ENCODE measurements around the gene KCNJ6. TPM values are rescaled to one million over a fixed set of nuclear protein-coding genes. Genes with fewer than 3 reads are reported as not detected.

KCNJ6 gene
- total RNA-seq, 1 experiment from 2014 or later: 0.07 TPM

- no peak for DNase-seq (ENCODE audit: extremely low read depth, low read depth)
These were observed 9.2 kb downstream of the KCNJ6 start for GRCh38 chr21:37907076-37907475.

- no peak for DNase-seq (ENCODE audit: extremely low read depth, low read depth)
These were observed 11.0 kb downstream of the KCNJ6 start for GRCh38 chr21:37905291-37905690.

GRCh38 chr21:37904856-37905255 lies 11.4 kb downstream of the KCNJ6 start:
- no peak for DNase-seq (ENCODE audit: extremely low read depth, low read depth)

GRCh38 chr21:37903396-37903795 lies 12.9 kb downstream of the KCNJ6 start:
- no peak for DNase-seq (ENCODE audit: extremely low read depth, low read depth)

- no peak for DNase-seq (ENCODE audit: extremely low read depth, low read depth)
These were observed 17.1 kb downstream of the KCNJ6 start for GRCh38 chr21:37899146-37899545.

- no peak for DNase-seq (ENCODE audit: extremely low read depth, low read depth)
These were observed 19.5 kb downstream of the KCNJ6 start for GRCh38 chr21:37896788-37897187.

GRCh38 chr21:37891972-37892371 lies 24.3 kb downstream of the KCNJ6 start:
- no peak for DNase-seq (ENCODE audit: extremely low read depth, low read depth)

- no peak for DNase-seq (ENCODE audit: extremely low read depth, low read depth)
These were observed 27.6 kb downstream of the KCNJ6 start for GRCh38 chr21:37888659-37889058.

- DNase-seq (ENCODE audit: extremely low read depth, low read depth): no peak
These were observed 29.4 kb downstream of the KCNJ6 start for GRCh38 chr21:37886726-37887299.

GRCh38 chr21:37886120-37886519 lies 30.1 kb downstream of the KCNJ6 start:
- DNase-seq (ENCODE audit: extremely low read depth, low read depth): no peak

- no peak for DNase-seq (ENCODE audit: extremely low read depth, low read depth)
These were observed 37.2 kb downstream of the KCNJ6 start for GRCh38 chr21:37878946-37879660.

GRCh38 chr21:37877888-37878684 lies 38.2 kb downstream of the KCNJ6 start:
- DNase-seq (ENCODE audit: extremely low read depth, low read depth): no peak

- no peak for DNase-seq (ENCODE audit: extremely low read depth, low read depth)
These were observed 39.1 kb downstream of the KCNJ6 start for GRCh38 chr21:37877171-37877570.

GRCh38 chr21:37876561-37876960 lies 39.7 kb downstream of the KCNJ6 start:
- no peak for DNase-seq (ENCODE audit: extremely low read depth, low read depth)

- DNase-seq (ENCODE audit: extremely low read depth, low read depth): no peak
These were observed 41.1 kb downstream of the KCNJ6 start for GRCh38 chr21:37874904-37875780.

GRCh38 chr21:37874481-37874880 lies 41.8 kb downstream of the KCNJ6 start:
- DNase-seq (ENCODE audit: extremely low read depth, low read depth): no peak

- DNase-seq (ENCODE audit: extremely low read depth, low read depth): no peak
These were observed 42.6 kb downstream of the KCNJ6 start for GRCh38 chr21:37873655-37874054.

- no peak for DNase-seq (ENCODE audit: extremely low read depth, low read depth)
These were observed 45.0 kb downstream of the KCNJ6 start for GRCh38 chr21:37871121-37871862.

- no peak for DNase-seq (ENCODE audit: extremely low read depth, low read depth)
These were observed 46.0 kb downstream of the KCNJ6 start for GRCh38 chr21:37870221-37870620.

- no peak for DNase-seq (ENCODE audit: extremely low read depth, low read depth)
These were observed 46.6 kb downstream of the KCNJ6 start for GRCh38 chr21:37869661-37870060.
